Measurements from ENCODE around the gene IQCN.
"Not testable (repeated sequence)": the region's sequence is repeated elsewhere in the genome, so short reads cannot be mapped to it uniquely, and the experiment has no call there.

The IQCN gene

DNA sequence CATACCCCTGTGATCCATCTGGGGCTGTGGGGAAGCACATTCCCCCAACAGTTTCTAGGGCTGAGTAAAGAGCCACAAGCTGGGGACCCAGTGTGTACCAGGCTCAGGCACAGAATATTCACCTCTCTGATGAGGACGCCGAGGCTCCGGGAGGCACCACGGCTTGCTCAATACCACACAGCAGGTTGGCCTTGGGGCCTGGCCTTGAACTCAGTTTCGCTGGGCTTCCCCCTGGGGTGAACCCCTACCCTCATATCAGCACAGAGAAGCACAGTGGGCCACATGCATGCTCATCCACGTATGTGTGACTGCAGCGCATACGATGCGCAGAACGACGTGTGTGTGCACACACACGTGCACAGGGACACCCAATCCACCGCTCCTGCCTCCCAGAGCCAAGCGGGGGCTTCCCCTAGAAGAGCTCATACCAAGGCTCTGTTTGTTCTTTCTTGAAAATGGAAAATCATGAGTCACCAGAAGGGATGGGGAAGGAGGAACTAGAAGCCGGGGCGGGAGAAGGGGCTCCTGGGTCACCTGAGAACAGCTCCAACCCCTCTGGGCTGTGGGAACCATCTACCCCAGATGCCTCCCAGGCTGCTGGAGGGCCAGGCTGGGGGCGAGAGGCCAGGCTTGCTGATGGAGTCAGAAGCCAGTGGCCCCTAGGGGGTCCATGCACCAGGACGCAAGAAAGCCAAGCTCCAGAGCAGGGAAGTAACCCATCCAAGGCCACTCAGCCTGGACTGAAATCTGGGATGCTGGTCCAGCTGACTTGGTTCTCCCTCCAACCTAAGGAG is 43.1 kb downstream of the IQCN start:
- DNase-seq, result no peak

DNA sequence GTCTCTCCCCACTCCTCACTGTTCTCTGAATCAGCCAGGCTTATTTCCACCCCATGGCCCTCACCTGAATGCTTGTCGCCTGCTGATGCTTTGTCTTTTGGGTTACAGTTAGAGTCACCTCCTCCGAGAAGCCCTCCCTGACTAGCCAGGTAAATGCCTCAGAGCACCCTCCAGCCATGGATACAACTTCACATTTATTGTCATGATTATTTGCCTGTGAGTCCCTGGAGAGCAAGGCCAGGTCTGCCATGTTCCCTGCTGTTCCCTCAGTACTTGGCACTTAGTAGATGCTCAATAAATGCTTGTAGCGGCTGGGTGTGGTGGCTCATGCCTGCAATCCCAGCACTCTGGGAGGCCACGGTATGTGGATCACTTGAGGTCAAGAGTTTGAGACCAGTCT is 44.3 kb downstream of the IQCN start:
- no peak for DNase-seq

DNA sequence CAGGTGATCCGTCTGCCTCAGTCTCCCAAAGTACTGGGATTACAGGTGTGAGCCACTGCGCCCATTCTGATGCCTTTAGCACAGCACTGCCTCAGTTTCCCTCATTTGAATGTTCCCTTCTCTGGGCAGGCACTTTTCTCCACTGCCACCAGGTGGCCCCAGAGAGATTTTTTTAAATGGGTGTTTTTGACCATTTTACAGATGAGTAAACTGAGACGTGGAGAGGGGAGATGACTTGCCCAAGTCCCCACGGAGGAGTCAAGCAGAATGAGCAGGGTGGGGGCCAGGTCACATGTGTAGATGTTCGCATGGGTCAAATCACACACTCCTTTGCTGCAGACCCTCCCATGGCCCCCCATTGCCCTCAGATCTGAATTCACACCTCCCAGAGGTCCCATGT is 44.8 kb downstream of the IQCN start:
- no peak for DNase-seq

DNA sequence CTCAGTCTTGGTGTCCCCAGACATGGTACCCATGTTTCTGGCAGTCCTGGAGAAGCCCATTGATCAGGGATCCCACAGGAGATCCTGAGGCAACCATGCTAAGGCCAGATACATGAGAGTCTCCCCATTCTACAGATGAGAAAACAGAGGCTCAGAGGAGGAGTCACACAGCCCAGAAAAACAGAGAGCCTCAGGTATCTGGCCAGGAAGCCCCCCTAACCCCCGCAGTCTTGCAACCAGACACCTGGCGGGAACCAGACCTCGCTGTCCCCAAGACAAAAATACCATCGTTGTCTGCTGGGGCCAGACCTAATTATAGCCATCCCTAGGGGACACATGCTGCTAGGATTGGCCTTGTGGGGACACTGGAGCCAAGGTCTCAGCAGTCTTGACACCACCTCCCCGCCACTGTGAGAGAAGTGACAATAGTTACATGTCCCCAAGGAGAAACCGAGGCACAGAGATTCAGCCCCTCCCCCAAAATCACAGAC is 46.4 kb downstream of the IQCN start:
- no peak for DNase-seq

DNA sequence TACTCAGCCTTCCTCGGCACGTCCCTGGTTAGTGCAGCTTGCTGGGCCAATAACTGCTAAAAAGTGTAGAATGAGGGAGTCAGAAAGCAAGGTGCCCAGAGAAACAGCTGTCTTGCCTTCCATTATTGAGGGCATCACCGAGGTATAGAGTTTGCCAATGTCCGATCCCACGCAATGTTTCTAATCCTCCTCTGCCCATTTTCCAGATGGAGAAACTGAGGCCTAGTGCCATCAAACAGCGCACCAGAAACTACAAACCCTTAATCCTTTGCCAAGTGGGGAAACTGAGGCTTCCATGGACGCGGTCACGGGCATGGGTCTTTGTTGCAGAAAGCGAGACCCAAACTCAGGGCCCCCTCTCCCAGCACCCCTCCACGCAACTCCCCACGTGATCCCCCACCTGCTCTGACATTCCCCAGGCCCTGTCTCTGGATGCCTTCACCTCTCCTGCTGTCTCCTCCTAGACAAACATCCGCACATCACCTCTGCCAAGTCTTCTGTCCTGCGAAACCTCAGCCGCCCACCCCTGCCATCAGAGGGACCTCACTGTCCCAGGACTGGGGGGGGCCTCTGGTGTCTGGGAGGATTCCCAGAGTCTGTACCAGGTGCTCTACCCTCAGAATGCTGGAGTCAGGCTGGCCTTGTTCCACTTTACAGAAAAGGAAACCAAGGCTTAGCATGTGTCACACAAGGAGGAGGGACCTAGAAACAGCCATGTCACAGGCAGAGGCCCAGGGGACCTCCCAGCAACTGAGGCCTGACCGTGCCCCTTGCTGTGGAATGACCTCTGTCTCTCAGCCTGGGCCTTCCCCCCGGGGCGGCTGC is 47.1 kb downstream of the IQCN start:
- DNase-seq, result no peak

DNA sequence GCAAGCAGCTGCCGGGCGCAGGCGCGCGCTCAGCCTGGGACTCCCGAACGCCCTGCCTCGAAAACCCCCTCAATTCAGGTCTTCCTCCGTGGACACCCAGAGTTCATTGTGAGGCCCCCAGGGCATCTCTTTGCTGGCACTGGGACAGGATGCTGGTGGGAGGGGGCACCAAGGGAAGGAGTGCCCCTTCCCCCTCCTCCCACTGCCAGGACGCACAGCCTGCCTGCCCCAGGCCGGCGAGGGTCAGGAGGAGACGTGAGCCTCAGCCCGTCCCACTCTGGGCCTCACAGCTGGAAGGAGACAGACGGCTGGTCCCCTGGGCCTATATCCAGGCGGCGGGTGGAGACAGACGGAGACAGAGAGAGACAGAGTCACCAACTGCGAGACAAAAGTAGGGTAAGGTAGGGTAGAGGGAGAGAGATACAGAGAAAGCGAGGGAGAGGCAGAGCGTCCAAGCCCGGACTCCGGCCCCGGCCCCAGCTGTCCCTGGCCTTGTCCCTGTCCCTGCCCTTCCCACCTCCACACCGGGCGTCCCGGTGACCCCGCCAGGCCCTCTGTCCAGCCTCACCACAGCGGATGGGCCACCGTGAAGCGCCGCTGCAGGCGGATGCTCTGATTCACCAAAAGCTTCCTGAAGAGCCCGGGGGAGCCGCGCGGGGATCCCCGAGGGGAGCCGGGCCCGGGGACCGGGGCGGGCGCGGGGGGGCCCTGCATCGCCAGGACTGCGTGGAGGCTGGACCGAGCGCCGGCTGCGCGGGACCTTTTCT is 48.4 kb downstream of the IQCN start, which contains the start of gene PDE4C:
TSS of gene PDE4C (minus strand) at position 737 of the 767 bp plus-strand sequence. CDS start at position 714, 23 bp downstream.
- no peak for DNase-seq

DNA sequence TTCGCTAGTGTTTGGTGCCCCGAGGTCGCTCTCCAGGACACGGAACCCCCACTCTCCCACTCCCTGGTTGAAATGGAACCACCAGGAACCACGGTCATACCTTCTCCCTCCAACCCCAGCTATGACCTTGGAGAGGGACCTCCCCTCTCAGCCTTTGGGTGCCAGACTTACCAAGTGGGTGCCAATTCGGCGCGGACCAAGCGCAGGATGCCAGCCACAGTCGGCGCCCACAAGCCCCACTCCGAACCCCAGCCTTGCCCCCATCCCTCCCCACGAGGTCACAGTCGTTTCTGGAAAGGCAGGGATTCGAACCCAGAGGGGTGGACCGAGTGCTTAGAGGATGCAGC is 48.9 kb downstream of the IQCN start:
- no peak for DNase-seq

DNA sequence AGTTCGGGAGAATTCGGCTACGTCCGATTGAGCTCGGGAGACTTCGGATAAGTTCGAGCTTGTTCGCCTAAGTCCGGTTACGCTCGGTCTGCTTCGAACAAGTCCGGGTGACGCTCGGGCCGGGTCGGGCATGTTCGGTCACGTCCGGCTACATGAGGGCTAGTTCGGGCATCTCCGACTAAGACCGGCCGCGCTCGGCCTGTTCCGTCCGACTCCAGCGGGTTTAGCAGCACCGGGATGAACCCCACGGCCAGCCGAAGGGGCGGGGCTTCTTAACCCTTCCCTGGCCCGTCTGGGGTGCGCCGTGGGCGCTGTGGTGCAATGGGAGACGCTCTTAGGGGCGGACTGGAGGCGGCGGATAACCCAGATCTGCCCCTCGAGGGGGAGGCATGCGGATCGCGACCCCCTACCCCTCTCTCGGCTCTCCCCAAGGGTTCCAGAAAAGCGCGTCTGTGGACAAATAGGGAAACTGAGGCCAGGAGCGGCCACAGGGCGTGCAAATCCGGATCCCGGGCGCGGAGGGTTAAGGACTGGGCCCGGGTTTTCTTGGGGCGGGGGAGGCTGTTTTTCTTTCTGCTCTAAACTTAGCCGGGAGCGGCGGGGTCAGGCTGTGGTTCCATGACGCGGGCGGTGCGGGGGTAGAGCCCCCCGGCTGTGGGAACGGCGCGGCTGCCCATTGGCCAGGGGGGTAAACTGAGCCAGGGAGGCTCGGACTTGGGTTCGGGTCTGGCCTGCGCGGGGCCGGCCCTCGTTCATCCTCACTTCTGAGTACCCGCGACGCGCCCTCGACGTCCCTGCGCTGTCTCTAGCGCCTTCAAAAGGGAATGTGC is 49.5 kb downstream of the IQCN start:
- peak; percentile 62 for DNase-seq

DNA sequence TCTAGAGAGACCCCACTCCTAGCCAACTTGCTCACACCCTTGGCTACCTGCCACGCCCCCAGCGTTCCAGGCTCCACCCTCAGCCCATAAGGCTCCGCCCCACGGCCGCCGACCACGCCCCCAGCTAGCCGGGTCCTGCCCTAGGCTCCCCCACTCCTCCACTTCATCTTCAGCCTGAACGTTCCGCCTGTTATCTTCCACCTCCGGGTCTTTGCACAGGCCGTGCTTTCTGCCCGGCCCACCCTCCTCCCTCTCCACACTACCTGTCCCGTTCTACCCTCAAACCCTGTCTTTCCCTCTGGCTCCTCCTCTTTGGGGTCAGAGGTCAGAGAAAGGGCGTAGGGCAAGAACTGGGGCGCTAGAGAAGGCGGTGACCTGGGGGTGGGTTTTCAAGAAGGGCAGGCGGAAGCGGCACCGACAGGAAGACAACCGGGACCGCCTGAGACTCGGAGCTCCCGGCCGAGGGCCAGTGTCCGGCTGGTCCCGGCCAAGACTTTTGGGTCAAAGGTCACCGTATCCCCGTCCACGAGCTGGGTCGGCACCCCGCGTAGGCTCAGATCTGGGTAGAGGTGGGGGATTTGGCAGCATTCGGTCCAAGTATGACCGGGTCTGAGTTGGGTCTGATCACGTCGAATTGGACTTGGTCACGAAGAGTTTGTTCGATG is 50.3 kb downstream of the IQCN start:
- DNase-seq, result no peak

DNA sequence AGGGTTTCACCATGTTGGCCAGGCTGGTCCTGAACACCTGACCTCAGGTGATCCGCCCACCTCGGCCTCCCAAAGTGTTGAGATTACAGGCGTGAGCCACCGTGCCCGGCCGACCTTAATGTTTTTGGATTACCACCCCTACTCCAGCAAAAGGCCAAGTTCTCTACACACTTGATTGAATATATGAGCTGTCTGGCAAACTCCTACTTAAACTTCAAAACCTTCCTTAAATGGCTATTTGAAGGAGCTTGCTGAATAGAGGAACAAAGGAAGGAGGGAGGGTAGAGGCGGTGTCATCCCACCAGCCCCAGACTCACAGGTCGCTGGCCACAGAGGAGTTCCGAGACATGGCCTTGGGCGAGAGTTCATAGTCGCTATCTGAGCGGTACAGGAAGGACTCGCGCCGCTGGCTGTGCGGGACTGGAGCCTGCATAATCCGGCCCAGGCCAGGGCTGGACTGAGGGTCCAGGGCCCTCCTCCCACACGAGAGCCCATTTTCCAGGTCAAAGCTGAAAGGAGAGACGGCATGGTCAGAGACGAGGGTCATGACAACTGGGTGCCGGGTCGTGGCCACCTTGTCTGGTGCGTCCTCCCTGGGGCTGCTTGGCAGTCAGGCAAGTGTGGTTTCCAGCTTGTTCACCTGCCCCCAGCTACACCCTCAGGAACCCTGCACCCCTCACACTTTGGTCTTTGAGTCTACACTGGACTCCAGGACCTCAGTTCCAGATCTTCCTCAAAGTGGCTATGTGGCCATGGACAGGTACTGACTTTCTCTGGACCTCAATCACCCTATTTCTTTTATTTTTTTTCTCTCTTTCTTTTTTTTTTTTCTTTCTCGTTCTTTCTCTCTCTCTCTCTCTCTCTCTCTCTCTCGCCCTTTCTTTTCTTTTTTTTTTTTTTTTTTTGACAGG is 52.2 kb downstream of the IQCN start:
- no peak for DNase-seq

DNA sequence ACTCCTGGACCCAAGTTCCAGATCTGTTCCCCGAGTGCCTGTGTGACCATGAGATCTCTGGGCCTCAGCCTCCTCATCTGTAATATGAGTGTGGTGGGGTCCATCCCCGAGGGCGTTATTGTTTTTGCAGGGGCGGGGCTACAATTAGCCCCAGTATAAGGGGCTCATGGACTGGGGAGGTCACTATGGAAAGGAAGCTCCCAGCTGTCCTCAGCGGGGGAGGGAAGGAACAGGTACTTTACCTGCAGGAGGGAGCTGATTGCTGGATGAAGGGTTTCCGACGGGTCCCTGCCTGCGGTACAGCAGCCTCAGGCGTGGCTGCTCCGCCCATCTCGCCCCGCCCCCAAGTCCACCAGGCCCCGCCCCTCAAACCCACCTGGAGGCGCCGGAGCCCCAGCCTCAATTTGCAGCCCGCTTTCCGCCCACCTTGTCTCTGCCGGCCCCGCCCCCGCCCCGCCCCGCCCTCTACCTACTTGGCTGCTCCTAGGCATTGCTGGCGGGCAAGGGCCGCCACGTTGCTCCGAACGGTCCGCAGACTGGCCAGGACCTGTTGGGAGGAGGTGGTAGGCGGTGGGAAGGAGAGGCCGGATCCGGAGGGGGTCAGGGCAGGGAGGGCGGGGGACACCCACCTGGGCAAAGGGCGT is 53.5 kb downstream of the IQCN start:
- DNase-seq, result no peak

DNA sequence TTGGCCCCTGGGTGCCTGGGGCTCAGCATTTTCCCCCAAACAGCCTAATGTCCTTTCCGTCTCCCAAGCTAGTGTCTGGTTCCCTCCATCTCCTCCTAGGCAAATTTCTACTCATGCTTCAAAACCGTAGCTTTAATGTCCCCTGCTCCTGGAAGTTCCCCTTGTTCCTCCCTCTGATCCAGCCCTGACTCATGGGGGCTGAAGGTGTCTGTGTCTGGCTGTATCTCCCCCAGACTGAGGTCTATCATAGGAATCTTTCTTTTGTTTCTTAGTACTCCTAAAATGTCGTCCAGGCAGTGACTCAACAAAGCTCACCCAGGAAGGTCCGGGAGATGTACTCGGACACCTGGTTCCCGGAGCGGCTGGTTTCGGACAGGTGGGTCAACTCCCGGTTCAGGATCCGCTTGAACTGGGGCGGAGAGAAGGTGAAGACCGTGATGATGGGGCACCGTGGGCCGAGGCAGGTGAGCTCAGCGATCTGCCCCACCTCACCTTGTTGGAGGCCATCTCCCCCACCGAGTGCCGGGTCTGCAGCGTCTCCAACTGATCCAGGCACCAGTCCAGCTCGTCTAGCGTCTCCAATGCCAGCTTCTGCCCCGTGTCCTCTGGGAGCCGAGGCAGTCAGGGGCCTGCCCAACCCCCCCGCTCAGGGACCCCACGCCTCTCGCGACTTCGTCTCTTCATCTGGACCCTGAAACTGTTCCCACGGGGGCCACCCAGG is 54.2 kb downstream of the IQCN start:
- DNase-seq, result no peak

DNA sequence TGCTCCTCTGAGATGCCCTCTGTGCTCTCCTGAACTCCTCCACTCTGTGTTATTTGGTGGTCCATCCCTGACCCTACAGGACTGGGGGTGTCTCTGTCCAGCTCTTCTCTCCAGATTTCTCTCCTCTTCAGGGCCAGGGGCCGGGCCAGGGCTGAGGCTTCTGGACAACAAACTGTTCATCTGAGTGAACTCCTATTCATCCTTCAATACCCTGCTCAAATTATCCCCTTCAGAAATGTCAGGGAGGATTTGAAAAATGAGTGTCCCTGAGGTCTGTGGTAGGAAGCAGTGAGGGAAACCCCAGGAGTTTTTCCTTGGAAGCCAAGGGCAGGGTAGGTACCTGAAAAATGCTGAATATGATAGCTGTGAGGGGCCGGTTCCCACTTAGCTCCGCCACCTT is 55.7 kb downstream of the IQCN start:
- DNase-seq, result no peak

DNA sequence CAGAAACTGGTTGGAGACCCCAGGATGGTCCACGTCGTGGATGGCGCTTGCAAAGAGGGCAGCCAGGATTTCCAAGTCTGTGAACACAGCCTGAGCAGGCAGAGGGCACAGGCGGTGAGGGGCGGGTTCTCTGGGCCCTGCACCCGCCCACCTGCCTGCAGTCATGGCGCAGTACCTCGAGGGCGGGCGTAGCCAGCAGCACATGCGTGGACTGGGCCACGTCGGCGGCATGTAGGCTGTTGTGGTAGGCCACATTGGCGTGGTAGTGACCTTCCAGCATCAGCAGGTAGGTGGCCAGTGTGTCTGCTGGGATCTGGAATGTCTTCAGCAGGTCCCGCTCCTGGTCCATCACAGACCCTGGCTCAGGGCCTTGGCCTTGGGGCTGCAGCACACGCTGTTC is 56.1 kb downstream of the IQCN start:
- no peak for DNase-seq

DNA sequence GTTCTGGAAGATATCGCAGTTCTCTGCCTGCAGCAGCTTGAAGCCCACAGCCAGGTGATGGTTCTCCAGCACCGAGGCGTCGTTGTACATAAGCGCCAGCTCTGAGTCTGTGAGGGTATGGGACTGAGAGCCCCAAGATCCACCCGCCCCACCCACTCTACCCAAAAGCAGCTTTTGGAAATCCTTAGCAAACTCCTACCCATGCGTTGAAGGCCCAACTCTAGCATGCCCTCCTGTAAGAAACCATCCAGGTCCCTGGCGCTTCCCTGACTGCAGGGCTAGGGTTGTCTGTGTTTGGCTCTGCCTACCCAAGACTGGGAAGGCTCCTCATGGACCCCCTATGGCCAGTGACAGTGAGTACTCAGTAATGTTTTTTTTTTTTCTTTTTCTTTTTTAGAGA is 57.5 kb downstream of the IQCN start:
- no peak for DNase-seq

DNA sequence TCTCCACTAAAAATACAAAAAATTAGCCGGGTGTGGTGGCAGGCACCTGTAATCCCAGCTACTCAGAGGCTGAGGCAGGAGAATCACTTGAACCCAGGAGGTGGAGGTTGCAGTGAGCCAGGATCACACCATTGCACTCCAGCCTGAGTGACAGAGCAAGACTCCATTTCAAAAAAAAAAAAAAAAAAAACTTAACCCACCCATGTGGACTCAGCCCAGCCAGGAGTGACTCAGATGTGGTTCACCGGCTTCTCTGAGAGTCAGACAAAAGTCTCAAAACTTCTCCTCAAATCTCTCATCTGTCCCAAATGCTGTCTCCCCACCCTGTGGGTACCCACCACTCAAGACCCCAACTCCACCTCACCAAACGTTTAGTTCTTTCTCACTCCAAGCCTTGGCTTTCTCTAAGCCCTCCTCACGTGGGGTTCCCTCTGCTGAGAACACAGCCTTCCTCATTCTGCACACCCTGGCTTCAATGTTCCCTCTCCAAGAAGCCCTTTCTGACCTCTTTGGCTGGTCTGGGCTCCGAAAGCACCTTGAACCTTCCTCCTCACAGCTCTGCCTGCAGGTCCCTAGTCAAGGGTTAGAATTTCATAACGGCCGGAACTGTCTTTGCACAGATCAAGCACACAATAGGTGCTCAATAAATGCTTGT is 59.3 kb downstream of the IQCN start:
- no peak for DNase-seq

DNA sequence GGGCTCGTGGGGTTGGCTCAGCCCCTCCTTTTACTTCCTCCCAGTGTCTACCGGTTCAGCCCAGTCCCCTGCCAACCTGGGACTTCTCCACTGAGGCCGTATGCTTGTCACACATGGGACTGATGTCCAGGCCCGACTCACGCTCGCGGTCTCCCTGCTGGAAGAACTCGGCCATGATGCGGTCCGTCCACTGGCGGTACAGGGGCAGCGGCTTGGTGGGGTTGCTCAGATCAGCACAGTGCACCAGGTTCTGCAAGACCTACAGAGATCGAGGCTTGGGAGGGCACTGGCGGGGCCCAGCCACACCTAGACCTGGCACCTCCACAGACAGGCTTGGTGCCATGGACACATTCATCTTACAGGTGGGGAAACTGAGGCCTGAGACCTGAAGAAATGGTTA is 62.6 kb downstream of the IQCN start:
- no peak for DNase-seq

DNA sequence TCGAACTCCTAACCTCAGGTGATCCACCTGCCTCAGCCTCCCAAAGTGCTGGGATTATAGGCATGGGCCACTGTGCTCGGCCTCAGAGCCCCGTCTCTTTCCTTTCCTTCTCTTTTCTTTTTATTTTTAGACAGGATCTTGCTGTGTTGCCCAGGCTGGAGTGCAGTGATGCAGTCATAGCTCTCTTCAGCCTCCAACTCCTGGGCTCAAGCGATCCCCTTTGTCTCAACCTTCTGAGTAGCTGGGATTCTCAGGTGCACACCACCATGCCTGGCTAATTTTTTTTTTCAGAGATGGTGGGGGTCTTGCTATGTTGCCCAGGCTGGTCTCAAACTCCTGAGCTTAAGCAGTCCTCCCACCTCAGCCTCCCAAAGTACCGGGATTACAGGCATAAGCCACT is 64.3 kb downstream of the IQCN start:
- not testable (repeated sequence) for DNase-seq
